Panc1 (cell line): ENCODE measurements around the gene KRT8. TPM values are rescaled to one million over a fixed set of nuclear protein-coding genes. Genes with fewer than 3 reads are reported as not detected.

Experiments used
- ATAC-seq: fragments of 200-7000 bp; cut with Tn5 transposase; 2 replicates; pipeline ENCODE4 v1.9.1; 2020; ENCODE audit warnings: mild to moderate bottlenecking, moderate library complexity
- BruUV-seq: library from RNA; stranded (reverse); fragments of 400-500 nt; replicated peaks from 2 replicates; lab custom pipeline; 2021; lab: Mats Ljungman, UMichigan
- CTCF ChIA-PET: fragments of 300-600 bp; sonication (Branson Sonifier 250); formaldehyde crosslinking; loops from one replicate; lab custom pipeline; 2022; ENCODE audit warnings: antibody characterized with exemption; lab: Charles Lee
- POLR2A ChIA-PET: fragments of 300-600 bp; sonication (Branson Sonifier 250); formaldehyde crosslinking; loops from one replicate; lab custom pipeline; 2022; ENCODE audit warnings: antibody characterized with exemption; lab: Charles Lee
- DNase-seq: peaks from one replicate; pipeline ENCODE4 v3.0.0-alpha.2; 2010; ENCODE audit warnings: low read depth, low spot score
- H3K27ac ChIP-seq: 2 replicates; pipeline ENCODE4 v1.5.1; 2011; ENCODE audit warnings: mild to moderate bottlenecking, low read length, inconsistent platforms
- H3K27me3 ChIP-seq: fragments of 200-500 bp; sonication (Bioruptor generic); 2 replicates; pipeline ENCODE4 v1.6.0; 2014; ENCODE audit warnings: low read length, inconsistent platforms; ENCODE audit not compliant: control insufficient read depth, insufficient read depth
- H3K36me3 ChIP-seq: fragments of 200-500 bp; sonication (Bioruptor generic); 2 replicates; pipeline ENCODE4 v1.5.1; 2014; ENCODE audit warnings: inconsistent platforms, mild to moderate bottlenecking, low read length, moderate library complexity; ENCODE audit not compliant: control insufficient read depth, insufficient read depth
- H3K4me1 ChIP-seq: 2 replicates; pipeline ENCODE4 v1.5.1; 2011; ENCODE audit warnings: inconsistent platforms, mild to moderate bottlenecking, low read length, moderate library complexity; ENCODE audit not compliant: control insufficient read depth, insufficient read depth
- H3K4me3 ChIP-seq, 2 experiments: 2 replicates each; pipeline ENCODE4 v1.5.1; 2011 to 2012; ENCODE audit warnings: low read depth in 2 of 2, low read length in 2 of 2, mild to moderate bottlenecking in 2 of 2, inconsistent platforms in 1 of 2, moderate library complexity in 1 of 2
- H3K9me3 ChIP-seq: fragments of 200-500 bp; sonication (Bioruptor generic); 2 replicates; pipeline ENCODE4 v1.5.1; 2014; ENCODE audit warnings: low read depth, mild to moderate bottlenecking, inconsistent platforms, low read length, moderate library complexity; ENCODE audit not compliant: control insufficient read depth, insufficient read depth
- CTCF ChIP-seq: fragments of 450-650 bp; IDR thresholded peaks from 2 replicates; pipeline ENCODE4 v1.5.1; 2017; ENCODE audit warnings: mild to moderate bottlenecking
- POLR2AphosphoS5 ChIP-seq: IDR thresholded peaks from 2 replicates; pipeline ENCODE4 v1.6.1; 2012; ENCODE audit warnings: mild to moderate bottlenecking, low read depth, low read length, moderate library complexity
- REST ChIP-seq, 2 experiments: IDR thresholded peaks; 2 replicates each; pipeline ENCODE4 v1.6.1; 2011 to 2012; ENCODE audit warnings: low read depth in 2 of 2, control low read depth in 1 of 2, low read length in 1 of 2, mild to moderate bottlenecking in 1 of 2, moderate library complexity in 1 of 2; ENCODE audit not compliant: insufficient read depth in 1 of 2
- SIN3A ChIP-seq: IDR thresholded peaks from 2 replicates; pipeline ENCODE4 v1.6.1; 2012; ENCODE audit warnings: low read depth, mild to moderate bottlenecking, low read length, moderate library complexity, borderline replicate concordance; ENCODE audit not compliant: insufficient read depth
- TCF7L2 ChIP-seq: IDR thresholded peaks from 2 replicates; pipeline ENCODE4 v1.6.1; 2011; ENCODE audit warnings: mild to moderate bottlenecking, low read depth, low read length, inconsistent platforms
- in situ Hi-C: cut with HindIII; loops from 2 replicates; pipeline ENCODE4 v1.10.0; 2016; ENCODE audit warnings: low sequenced_read_pairs, low pct_unique_long_range_greater_than_20kb
- intact Hi-C: fragments of 100-400 bp; cut with micrococcal nuclease; formaldehyde crosslinking; loops from one replicate; pipeline ENCODE4 v1.10.0; 2022; ENCODE audit not compliant: unreplicated experiment
- total RNA-seq: library from RNA; stranded (reverse); gene quantifications from one replicate; pipeline ENCODE4 v1.2.1, GENCODE V29; 2021; ENCODE audit not compliant: unreplicated experiment

The KRT8 gene
- total RNA-seq, 1 experiment from 2014 or later: 6,125 TPM

- ChIA-PET POLR2A (no interaction called here), CTCF (no interaction called here)
- peaks cover 17% of the 10 kb centered on the region for H3K36me3 ChIP-seq
- no TSS peak for BruUV-seq
- DNase-seq: no peak
- ATAC-seq: no peak
- peak overlapping the region; percentile 86 for H3K27ac ChIP-seq
- no peaks in the 10 kb centered on the region for H3K27me3 ChIP-seq
- in situ Hi-C loops (no loop called here), intact Hi-C loops (no loop called here)
- peaks cover 56% of the 10 kb centered on the region for H3K4me1 ChIP-seq
- no peaks in the 10 kb centered on the region for H3K9me3 ChIP-seq
- H3K4me3 ChIP-seq: peak overlapping the region; percentile 70 to 87
- TF ChIP-seq CTCF (no peak), SIN3A (0 out of 2 replicates have a peak, but pooled peaks have one; percentile 38)
Measured at GRCh38 chr12:52900166-52900895, 4.5 kb downstream of the KRT8 start.

GRCh38 chr12:52899338-52900035 lies 5.4 kb downstream of the KRT8 start:
- intact Hi-C loops (no loop called here), in situ Hi-C loops (loop anchor here (25.0 kb wide), 1 partner anchor 88 kb away; no protein-coding TSS in a partner anchor)
- no peaks in the 10 kb centered on the region for H3K9me3 ChIP-seq
- no TSS peak for BruUV-seq
- TF ChIP-seq TCF7L2 (no peak), REST (IDR thresholded peaks at IDR 0.05; ENCODE audit: insufficient read depth in 1 of 2, low read depth in 2 of 2, low read length in 1 of 2) (no peak), POLR2AphosphoS5 (peak; percentile 81), SIN3A (no peak), CTCF (no peak)
- H3K4me3 ChIP-seq: peak overlapping the region; percentile 70 to 87
- H3K27ac ChIP-seq: peak overlapping the region; percentile 86
- H3K36me3 ChIP-seq: peaks cover 17% of the 10 kb centered on the region
- ATAC-seq (no peak), DNase-seq (no peak)
- ChIA-PET POLR2A (no interaction called here), CTCF (interaction anchor here (1.3 kb wide), 1 partner anchor 52 kb away, joined by 4 read pairs; no protein-coding TSS in a partner anchor)
- H3K4me1 ChIP-seq: peaks cover 59% of the 10 kb centered on the region
- no peaks in the 10 kb centered on the region for H3K27me3 ChIP-seq
